Thymus (tissue), 11 donors: ENCODE measurements around the gene UAP1L1. TPM values are rescaled to one million over a fixed set of nuclear protein-coding genes. Genes with fewer than 3 reads are reported as not detected.
"Not testable (repeated sequence)": the region's sequence is repeated elsewhere in the genome, so short reads cannot be mapped to it uniquely, and the experiment has no call there.

Experiments used
- DNase-seq, 9 donors: peaks; one replicate each; pipeline ENCODE4 v3.0.0-alpha.2; 2013; ENCODE audit warnings: low spot score in 9 of 9, low read depth in 6 of 9, missing footprints in 1 of 9
- H3K27ac ChIP-seq, 2 donors: one replicate each; pipeline ENCODE4 v1.5.1; 2013; ENCODE audit warnings: control low read depth in 1 of 2, low read depth in 1 of 2, low read length in 1 of 2, mild to moderate bottlenecking in 1 of 2, moderate library complexity in 1 of 2
- H3K27me3 ChIP-seq, 2 donors: one replicate each; pipeline ENCODE4 v1.5.1; 2013; ENCODE audit warnings: low read length in 1 of 2; ENCODE audit not compliant: control insufficient read depth in 2 of 2, insufficient read depth in 1 of 2
- H3K36me3 ChIP-seq, 2 donors: one replicate each; pipeline ENCODE4 v1.5.1; 2013; ENCODE audit warnings: low read length in 1 of 2, mild to moderate bottlenecking in 1 of 2, moderate library complexity in 1 of 2; ENCODE audit not compliant: control insufficient read depth in 2 of 2, insufficient read depth in 2 of 2
- H3K4me1 ChIP-seq, 2 donors: one replicate each; pipeline ENCODE4 v1.5.1; 2013; ENCODE audit warnings: low read length in 2 of 2; ENCODE audit not compliant: control insufficient read depth in 2 of 2, insufficient read depth in 2 of 2
- H3K4me3 ChIP-seq, 2 donors: one replicate each; pipeline ENCODE4 v1.5.1; 2013; ENCODE audit warnings: low read length in 2 of 2, control low read depth in 1 of 2, mild to moderate bottlenecking in 1 of 2
- H3K9me3 ChIP-seq, 2 donors: one replicate each; pipeline ENCODE4 v1.5.1; 2013; ENCODE audit warnings: low read length in 1 of 2, mild to moderate bottlenecking in 1 of 2; ENCODE audit not compliant: control insufficient read depth in 2 of 2, insufficient read depth in 1 of 2
- WGBS: extraction: QIAGEN DNeasy Blood & Tissue Kit; methylation state at CpG from one replicate; pipeline ENCODE4 v1.1.7; 2013; 5-methylcytosine and 5-hydroxymethylcytosine counted together
- polyA plus RNA-seq: library from polyadenylated mRNA; stranded (reverse); fragments of 200-250 nt; gene quantifications from one replicate; pipeline ENCODE4 v1.2.3, GENCODE V29; 2013
- total RNA-seq: library from RNA; stranded (reverse); fragments of 120-200 nt; gene quantifications from one replicate; pipeline ENCODE4 v1.2.4, GENCODE V29; 2013
- donor health status: healthy.

Gene UAP1L1
- total and polyA plus RNA-seq, 2 donors, result 1.9 to 9.4 TPM

- WGBS, result 97% methylated on average over 5 of the region's 5 CpGs
- not testable (repeated sequence) for H3K4me3 ChIP-seq, H3K36me3 ChIP-seq, H3K27ac ChIP-seq, H3K9me3 ChIP-seq, DNase-seq, H3K27me3 ChIP-seq
- peaks cover 31 to 52% of the 10 kb centered on the region in 2 donors for H3K4me1 ChIP-seq
Observed at GRCh38 chr9:137123952-137124462, 46.7 kb downstream of the UAP1L1 start.

GRCh38 chr9:137126786-137127185 lies 49.5 kb downstream of the UAP1L1 start:
- H3K36me3 ChIP-seq, result no peaks in the 10 kb centered on the region
- peaks cover 0 to 25% of the 10 kb centered on the region in 2 donors for H3K27me3 ChIP-seq
- peaks cover 38 to 54% of the 10 kb centered on the region in 2 donors for H3K4me1 ChIP-seq
- WGBS, result 44% methylated on average over 3 of the region's 3 CpGs
- no peak for DNase-seq
- peaks cover 0 to 9% of the 10 kb centered on the region in 2 donors for H3K9me3 ChIP-seq
- no peak overlapping the region for H3K4me3 ChIP-seq
- peak overlapping the region; percentile 1 to 71 for H3K27ac ChIP-seq

GRCh38 chr9:137127301-137128157 lies 50.2 kb downstream of the UAP1L1 start:
- Histone ChIP-seq H3K4me3 (peak overlapping the region; percentile 51 to 78), H3K27ac (peak overlapping the region; percentile 69 to 72), H3K4me1 (peaks cover 33 to 48% of the 10 kb centered on the region in 2 donors), H3K27me3 (peaks cover 0 to 29% of the 10 kb centered on the region in 2 donors), H3K9me3 (peaks cover 0 to 9% of the 10 kb centered on the region in 2 donors), H3K36me3 (no peaks in the 10 kb centered on the region)
- WGBS, result 13% methylated on average over 24 of the region's 24 CpGs
- DNase-seq, result peak in 3 of 9 donors; percentile 24 to 81 (median 58)

- Histone ChIP-seq H3K36me3 (no peaks in the 10 kb centered on the region), H3K4me1 (peaks cover 31 to 42% of the 10 kb centered on the region in 2 donors), H3K4me3 (peak overlapping the region; percentile 51 to 78), H3K27me3 (peaks cover 0 to 34% of the 10 kb centered on the region in 2 donors), H3K27ac (peak overlapping the region; percentile 69 to 72), H3K9me3 (peaks cover 0 to 9% of the 10 kb centered on the region in 2 donors)
- 43% methylated on average over 19 of the region's 19 CpGs for WGBS
- peak in 1 of 9 donors; percentile 46 for DNase-seq
Observed at GRCh38 chr9:137128158-137128861, 51.0 kb downstream of the UAP1L1 start.

- WGBS, result 29% methylated on average over 37 of the region's 37 CpGs
- DNase-seq, result peak in 1 of 9 donors; percentile 37
- peaks cover 0 to 38% of the 10 kb centered on the region in 2 donors for H3K27me3 ChIP-seq
- peaks cover 0 to 9% of the 10 kb centered on the region in 2 donors for H3K9me3 ChIP-seq
- no peaks in the 10 kb centered on the region for H3K36me3 ChIP-seq
- H3K4me1 ChIP-seq, result peaks cover 28 to 35% of the 10 kb centered on the region in 2 donors
- peak overlapping the region; percentile 66 to 78 for H3K4me3 ChIP-seq
- H3K27ac ChIP-seq, result peak overlapping the region; percentile 65 to 72
Observed at GRCh38 chr9:137128862-137129455, 51.6 kb downstream of the UAP1L1 start.

GRCh38 chr9:137129456-137130175 lies 52.3 kb downstream of the UAP1L1 start:
- WGBS, result under 1% methylated on average over 86 of the region's 86 CpGs
- H3K27ac ChIP-seq, result peak overlapping the region; percentile 47 to 72
- H3K27me3 ChIP-seq, result peaks cover 0 to 43% of the 10 kb centered on the region in 2 donors
- peak overlapping the region; percentile 66 to 78 for H3K4me3 ChIP-seq
- H3K4me1 ChIP-seq, result peaks cover 25 to 33% of the 10 kb centered on the region in 2 donors
- DNase-seq, result peak; percentile 70 to 92 (median 75)
- no peaks in the 10 kb centered on the region for H3K36me3 ChIP-seq
- peaks cover 0 to 9% of the 10 kb centered on the region in 2 donors for H3K9me3 ChIP-seq

GRCh38 chr9:137130176-137130755 lies 52.9 kb downstream of the UAP1L1 start:
- DNase-seq, result no peak
- peak overlapping the region; percentile 66 to 78 for H3K4me3 ChIP-seq
- peak overlapping the region in 1 of 2 donors; percentile 72 for H3K27ac ChIP-seq
- WGBS, result 7% methylated on average over 58 of the region's 58 CpGs
- peaks cover 0 to 49% of the 10 kb centered on the region in 2 donors for H3K27me3 ChIP-seq
- H3K9me3 ChIP-seq, result peaks cover 0 to 9% of the 10 kb centered on the region in 2 donors
- no peaks in the 10 kb centered on the region for H3K36me3 ChIP-seq
- H3K4me1 ChIP-seq, result peaks cover 25 to 33% of the 10 kb centered on the region in 2 donors
